T1000 (cell line): Measurements from ENCODE around the gene APPL2.

Experiments used
- DNase-seq: peaks from one replicate; lab custom pipeline; 2025; ENCODE audit warnings: mixed read lengths; lab: John Stamatoyannopoulos, UW

Gene APPL2

DNA sequence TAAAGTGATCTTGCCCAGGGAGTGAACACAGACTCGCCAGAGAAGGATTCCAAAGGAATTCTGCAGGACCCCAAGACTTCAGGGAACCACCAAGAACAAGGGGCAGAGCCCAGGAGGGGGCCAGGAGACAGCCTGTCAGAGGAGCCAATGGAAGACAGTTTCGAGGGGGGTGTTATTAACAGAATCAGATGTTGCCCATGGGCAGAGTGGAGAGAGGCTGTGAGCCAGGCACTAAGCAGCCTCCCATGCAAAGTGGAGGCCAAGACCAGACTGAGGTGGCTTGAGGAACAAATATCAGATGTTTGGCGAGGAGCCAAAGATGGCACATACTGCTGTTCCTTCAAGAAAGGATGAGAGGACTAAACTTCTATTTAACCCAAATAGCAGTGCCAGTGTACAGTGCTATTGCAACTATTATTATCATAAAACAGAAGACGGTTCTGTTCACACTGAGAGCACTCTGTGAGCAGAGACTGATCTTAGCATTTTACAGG, 12.6 kb downstream of the APPL2 start:
- no peak for DNase-seq

DNA sequence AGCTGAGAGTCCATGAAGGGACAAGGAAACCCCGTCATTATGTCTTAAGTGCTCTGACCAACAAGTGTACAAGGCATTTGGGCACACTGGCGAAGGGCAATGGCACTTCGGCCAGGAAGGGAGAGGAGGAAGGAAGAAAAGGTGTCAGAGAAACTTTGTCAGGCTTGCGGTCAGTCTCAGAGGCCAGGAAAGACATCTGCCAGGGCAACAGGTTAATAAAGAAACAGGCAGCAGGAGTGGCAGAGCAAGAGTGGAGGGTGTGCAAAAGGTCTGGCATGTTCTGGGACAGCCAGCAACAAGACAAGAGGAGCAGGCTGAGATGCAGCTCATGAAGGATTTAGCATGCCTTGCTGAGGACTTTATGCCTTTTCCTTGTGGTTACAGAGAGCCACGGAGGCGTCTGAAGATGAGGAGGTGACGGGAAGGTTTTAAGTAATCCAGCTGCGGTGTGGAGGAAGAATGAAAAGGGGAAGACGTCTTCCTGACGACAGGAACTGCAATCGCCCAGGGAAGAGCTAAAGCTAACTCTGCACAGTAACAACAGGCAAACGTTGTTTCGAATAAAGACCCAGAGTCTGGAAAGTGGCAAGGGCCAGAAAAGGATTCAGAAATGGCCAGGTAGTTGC, 13.1 kb downstream of the APPL2 start:
- DNase-seq, result no peak

DNA sequence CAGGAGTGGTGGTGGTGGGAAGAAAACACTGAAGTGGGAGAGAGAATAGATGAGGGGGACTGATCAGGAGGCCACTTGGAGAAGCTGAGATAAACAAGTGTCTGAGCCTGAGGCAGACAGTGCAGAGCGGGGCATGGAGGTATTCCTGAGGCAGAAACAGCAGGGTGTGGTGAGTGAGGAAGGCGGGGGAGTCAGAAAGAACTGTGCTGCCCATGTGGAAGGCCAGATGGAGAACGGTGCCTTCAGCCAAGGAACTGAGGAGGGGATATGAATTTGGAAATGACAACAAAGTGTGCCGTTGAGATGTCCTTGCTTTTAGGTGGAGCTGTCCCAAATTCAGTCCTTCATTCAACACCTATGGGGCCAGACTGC, 13.7 kb downstream of the APPL2 start:
- no peak for DNase-seq

DNA sequence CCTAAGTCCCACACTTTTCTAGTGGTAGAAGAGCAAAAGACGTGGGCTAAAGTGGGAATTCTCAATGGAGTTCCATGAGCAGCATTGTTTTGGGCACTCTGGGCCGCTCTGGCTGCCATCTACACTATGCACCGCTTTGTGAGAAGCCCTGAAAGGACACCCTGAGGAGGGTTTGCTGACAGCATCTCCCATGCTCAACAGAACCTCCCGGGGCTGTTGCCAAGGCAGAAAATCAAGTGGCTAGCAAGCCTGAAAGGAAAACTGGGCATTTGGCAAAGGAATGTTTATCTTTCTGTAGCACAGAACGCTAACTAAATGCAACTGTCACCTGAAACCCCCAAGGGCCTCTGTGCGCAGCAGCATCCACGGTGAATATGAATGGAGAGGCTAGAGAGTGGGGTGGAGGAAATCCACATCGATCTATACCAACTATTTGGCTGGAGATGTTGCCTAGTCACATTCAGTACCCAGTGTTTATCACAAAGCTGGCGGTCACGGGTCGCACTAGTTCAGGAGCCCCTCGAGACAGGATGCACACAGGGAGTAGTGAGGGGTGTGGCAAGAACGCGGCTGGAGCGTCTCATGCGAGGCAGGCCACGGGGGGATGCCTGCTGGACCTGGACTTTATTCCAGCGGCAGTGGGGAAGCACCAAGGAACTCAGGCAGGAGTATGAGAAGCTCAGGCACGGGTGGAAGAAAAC, 14.2 kb downstream of the APPL2 start:
- DNase-seq, result no peak

DNA sequence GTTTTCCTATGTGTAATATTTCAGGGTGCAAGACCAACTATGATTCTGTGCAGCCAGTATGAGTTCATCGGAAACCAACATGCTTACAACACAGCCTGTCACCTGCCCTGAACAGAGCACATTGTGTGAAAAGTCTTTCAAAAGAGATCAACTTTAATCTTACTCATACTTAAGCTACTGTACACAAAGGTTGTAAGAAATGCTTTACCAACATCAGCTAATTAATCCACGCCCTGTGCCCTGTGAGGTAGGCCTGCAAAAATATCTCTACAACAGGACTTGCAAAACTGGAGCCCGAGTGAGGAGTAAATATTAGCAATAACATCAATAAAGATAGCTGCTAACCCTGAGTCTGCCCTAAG, 15.1 kb downstream of the APPL2 start:
- no peak for DNase-seq

DNA sequence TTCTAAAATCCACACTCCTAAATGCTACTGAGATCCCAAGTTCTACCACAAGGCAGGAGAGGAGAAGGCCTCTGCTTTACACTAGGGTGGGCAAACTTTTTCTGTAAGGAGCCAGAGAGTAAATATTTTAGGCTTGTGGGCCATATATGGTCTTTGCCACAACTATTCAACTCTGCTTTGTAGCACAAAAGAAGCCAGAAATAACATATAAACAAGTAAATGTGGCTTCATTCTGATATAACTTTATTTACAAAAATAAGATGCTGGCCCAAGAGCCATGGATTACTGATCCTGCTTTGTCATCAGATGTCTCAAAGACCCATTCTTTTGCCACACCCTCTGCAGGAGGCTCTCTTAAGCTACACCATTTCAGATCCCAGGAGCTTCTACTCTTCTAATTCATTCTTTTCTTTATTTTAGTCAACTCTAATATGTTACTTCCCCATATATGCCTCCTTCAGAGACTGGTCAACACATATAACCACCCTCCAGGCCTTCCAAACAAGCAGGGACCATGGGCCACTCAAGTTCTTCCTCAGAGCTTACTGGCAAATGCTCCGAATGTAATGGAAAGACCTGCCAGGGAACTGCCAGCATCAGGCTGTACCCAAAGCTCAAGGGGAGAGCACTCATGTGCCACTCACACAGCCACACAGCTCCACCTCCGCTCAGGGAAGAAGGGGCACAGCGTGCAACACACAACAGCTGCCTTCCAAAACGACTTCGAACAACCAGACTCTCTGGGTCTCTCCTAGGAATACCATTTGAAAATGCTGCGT, 15.6 kb downstream of the APPL2 start:
- DNase-seq, result no peak

DNA sequence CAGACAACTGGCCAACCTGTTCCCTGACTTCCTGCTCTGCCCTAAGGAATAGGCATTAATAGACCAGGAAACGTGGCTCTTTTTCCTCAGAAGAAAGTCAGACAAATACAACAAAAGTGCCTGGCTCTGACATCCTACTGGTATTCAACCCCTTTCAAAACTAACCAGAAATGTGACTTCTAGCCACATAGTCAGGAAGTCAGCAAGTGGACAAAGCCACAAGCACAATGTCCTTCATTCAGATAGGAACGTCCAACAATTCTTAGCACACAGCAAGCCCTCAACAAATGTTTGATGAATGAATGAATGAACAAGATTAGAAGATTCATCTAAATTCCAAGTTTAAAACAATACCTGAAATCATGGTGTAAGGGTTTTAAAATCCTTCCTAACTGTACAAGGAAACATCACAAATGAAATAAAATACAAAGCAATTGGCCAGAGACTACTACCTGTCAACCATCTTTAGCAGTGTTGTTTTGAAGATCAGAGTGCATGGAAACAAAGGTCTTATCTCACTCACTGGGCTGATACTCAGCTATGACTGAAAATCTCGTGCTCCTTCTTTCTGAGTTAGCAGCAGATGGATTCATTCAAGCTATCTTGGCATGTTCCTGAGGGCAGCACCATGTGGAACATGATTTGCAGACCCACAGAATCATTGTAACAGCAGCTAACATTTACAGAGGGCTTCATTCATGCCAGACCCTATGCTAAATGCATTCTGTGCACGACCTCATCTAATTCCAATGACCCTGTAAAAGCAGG, 16.5 kb downstream of the APPL2 start:
- DNase-seq, result no peak

DNA sequence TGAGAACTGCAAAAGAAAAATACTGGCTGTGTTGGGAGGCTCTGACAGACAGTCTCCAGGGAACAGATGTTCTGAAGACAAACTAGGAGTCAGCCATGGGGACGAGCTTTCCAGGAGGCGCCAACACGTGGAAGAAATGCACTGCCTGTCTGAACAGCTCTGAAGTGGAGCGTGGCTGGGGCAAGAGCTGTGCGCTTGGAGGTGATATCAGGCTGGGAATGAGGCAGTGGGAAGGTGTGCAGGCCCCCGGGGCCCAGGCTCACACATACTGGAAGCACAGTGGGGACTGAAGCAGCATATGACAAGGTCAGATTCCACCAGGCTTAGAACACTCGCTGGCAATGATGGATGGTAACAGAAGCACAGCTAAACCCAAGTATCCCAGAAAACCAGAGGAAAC, 17.5 kb downstream of the APPL2 start:
- no peak for DNase-seq

DNA sequence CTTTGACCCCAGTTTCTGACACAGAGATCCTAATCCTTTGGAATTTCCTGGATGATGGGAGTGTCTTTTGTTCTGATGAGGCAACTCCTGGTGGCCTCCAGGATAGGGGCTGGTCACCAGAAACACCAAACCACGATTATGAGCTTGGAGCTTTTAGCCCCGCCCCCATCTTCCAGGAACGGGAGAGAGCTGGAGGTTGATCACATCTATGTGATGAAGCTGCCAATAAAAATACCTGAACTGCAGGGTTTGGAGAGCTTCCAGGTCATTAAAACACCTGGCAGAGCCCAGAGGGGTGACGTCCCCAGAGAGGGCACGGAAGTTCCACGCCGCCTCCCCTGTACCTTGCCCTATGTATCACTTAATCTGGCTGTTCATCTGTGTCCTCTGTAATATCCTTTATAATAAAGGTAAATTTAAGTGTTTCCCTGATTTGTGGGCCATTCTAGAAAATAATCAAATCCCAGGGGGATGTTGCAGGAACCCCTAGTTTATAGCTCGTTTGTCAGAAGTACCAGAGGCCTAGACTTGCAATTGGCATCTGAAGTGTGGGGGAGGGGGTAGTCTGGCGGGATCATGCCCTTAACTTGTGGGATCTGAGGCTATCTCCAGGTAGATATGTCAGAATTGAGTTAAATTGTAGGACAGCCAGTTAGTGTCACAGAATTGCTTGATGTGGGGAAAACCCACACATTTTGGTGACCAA, 21.2 kb downstream of the APPL2 start:
- no peak for DNase-seq

DNA sequence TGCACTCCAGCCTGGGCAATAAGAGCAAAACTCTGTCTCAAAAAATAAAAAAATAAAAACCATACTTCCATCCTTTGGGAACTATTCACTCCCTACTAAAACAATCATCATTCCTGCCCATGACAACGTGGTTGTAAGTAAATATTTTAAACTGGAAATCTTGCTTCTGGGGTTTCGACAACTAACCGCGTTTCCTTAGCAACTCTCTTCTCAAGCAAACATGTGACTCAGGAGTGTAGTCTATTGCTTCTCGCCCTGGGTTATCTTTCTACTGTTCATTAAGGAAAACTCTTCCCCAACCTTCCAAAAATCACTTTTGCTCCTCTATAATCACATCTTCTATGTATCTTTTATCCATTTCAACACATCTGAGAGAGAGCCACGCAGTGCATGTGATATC, 21.8 kb downstream of the APPL2 start:
- DNase-seq, result no peak

DNA sequence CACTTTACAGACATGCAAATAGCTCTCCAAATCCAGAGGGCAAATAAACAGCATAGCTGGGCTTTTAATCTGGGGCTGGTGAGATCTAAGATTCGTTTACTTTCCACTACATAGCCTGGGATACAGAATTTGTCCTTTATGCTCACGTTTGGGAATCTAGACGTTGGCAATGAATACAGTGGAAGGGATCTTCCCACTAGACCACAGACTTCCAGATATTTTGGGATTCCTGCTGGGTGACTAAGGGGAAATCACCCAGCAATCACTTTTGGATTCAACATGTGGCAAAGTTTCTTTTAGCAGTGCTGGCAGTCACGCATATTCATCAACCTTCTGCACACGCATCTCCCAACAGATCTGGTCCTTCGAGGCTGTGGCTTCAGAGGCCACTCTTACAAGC, 23.5 kb downstream of the APPL2 start:
- DNase-seq, result no peak

DNA sequence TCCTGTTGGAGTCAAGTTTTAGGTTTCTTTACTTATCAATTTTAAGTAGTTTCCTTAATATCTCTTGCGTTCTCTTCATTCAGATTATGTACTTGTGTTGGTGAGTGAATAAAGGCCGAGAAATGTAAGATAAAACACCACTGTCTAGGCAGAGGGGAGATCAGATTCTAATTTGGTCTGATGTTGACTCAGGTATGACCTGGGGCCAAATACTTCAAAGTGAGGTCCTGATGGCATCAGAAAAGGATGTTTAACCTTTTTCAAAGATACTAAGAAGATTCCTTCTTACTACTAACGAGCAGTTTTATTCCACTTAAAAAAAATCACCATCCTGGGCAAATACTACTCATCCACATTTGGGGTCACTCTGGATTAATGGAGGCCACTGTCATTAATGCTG, 26.9 kb downstream of the APPL2 start:
- no peak for DNase-seq

DNA sequence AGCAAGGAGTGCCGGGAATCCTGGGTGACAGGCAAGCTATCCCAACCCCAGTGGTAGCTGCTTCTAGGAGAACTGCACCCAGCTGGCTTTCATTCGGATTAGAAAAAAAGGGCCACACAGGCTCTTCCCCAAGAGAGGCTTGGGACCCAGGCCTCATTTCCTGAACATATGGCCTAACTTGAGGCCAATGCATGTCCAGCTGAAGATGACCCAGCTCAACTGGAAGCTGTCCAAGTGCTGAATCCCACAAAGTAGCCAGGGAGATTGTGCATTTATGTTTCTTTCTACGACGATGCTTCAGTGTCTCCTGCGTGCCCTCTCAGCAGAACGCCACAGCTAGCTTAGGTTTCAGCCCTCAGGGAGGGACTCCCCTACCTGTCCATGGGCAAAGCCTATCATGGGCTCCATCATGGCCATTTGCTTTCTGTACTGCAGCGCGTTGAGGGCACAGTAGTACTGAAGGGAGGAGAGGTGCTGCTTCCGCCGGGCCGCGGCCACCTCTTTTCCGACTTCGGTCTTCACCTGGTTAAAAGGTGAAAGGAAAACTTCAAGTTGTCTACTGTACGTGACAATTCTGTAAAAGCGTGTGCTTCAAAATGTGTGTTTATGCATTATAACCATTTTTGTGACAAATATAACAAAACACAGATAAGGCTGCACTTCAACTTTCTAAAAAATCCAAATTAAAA, 29.1 kb downstream of the APPL2 start:
- DNase-seq, result no peak

DNA sequence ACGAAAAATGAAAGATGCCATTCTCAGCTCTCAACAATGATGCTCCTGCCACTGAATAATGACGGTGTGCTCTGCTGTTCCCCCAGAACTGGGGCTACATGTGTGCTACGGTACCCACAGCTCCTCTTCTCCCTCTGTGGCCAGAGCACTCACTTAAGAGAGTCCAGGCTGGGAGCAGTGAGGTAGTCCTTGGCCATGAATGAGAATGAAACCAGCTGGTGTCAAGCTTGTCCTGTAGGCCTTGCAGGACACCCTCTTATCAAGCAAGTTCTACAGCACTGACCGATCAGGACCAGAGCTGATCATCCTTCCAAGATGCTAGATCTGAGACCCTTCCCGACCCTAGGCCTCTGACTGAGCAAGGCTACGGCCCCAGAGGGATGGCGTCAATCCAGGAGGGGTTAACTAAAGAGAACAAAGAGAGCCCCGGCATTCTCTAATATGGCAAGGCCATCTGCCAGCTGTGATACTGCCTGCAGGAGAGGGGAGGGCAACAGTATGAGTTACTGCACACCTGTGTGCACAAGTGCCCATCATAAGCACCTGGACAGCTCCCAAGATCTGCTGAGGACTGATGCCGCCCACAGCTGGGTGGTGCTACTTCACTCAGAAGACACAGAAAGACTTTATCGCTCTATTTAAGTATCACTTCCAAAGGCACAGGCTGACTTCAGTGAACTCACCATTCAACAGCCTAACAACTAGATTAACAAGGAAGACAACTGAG, 30.5 kb downstream of the APPL2 start:
- no peak for DNase-seq

DNA sequence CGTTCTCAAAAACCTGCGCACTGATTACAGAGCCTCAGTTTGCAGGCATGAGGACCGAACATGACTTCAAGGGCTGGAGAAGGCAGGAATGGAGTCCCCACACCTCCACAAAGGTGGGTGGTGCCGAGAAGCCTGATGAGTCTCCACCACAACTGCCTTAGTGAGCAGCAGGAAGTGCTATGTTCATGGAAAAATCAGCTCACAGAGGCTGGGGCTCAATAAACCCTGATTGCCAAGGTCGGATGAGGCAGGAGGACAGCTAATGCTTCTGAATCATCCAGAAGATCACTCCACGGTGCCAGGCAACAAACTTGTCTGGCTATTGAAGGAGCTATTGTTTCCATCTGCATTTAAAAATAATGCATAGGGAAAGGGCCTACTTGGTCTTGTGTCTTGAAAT, 31.1 kb downstream of the APPL2 start:
- DNase-seq, result peak; percentile 21

DNA sequence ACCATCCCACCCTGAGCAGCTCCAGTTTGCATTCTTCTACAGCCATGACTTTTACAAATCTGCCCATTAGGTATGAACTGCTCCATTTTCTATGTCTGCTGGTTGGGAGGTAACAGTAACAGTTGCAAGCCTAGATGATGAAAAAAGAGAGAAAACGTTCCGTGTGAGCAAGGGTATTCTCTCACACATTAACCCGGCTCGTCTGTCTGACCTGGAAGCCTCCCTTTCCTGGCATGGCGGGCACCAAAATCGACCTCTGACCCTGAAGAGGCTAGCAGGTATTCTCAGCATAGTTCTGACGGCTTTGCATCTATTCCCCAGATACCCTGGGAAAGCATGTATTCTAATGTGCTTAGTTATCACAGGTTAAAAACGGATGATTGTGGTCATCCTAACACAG, 31.8 kb downstream of the APPL2 start:
- no peak for DNase-seq

DNA sequence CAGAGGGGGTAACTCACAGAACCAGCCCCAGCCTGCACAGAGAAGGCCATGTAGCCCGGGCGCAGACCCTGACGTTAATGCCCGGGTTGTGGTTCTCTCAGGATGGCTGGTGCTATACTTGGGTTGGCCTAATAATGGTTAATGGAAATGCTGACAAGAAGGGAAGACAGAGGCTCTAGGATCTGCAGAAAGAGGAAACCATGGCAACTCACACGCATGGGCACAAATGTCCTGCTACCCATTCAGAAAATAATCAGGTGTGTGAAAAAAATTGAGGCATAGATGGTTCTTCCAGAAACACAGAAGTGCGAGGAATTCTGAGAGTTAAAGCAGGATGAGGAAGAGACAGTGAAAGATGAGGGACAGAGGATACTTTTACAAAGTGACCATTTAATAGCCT, 33.8 kb downstream of the APPL2 start:
- DNase-seq, result no peak

DNA sequence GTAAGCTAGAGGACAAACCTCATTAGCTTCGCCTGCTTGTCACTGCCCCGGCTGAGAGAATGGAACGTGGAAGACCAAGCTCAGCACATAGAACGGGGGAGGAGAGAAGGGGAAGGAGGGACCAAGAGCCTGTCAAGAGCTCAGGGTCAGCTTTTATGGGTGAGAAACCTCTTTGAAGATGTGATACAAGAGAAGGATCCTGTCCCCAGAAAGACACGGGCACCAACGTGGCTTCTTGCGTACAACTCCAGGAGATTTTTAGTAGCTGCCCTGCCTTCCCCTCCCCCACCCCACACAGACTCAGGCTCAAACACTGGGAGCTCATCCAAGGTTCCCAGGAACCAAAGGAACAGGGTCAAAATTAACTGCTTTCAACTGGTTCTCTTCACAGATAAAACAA, 34.7 kb downstream of the APPL2 start:
- DNase-seq, result no peak

DNA sequence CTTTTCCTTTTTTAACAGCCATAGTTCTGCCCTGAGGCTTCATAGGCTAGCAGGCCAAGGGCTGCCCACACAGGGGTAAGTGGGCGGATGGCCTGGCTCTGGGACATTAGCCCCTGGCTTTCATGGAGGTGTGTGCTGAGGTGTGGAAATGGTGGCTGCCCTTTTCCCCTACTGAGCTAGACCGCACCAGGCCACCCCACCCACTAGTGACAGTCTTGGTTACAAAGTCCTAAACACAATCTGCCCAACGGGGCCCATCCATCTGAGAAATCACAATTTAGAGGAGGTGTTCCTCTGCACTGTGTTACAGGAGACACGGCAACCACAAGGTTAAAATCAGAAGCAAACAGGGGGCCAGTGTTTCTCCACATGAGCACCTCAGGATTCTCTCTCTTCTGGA, 35.6 kb downstream of the APPL2 start:
- DNase-seq, result no peak

DNA sequence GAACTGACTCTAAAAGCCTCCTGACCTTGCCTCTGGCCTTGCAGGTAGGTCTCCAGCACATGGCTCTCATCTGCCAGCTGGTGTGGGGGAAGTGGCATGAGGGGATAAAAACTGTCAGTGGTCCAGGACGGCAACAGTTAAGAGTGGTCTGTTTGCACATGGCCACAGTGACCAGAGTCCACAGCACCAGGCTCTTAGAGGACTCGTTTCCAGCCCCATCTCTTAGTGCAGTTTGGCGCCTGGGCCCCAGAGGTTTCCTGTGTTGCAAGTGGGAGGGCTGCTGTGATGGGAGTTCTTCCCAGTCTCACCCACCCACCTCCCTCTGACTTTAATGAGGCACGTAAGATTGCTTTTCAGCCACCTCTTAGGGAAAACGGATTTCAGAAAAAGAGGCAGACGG, 37.0 kb downstream of the APPL2 start:
- DNase-seq, result no peak

DNA sequence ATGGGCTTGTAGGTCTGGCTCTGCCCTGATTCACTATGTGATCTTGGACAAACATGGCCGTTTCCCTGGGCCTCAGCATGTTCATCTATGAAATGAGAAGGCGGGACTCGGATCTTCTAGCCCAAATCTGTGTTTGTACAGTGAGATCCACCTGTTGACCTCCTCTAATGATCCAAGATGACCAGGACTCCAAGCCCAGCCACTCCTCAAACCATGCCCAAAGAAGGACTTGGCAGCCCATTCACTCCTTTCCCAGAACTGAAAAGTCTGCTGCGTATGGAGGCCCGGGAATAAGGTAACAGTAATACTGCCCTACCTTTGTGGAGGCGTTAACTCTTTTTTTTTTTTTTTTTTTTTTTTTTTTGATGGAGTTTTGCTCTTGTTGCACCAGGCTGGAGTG, 39.9 kb downstream of the APPL2 start:
- no peak for DNase-seq
